ENCODE measurements around the gene RBM44.
"Not testable (repeated sequence)": the region's sequence is repeated elsewhere in the genome, so short reads cannot be mapped to it uniquely, and the experiment has no call there.

RBM44 gene

GRCh38 chr2:237760506-237761502, 37.8 kb upstream of the RBM44 start:
- H3K4me3 ChIP-seq (ENCODE audit: low read length): no peak overlapping the region
- no peak for TF ChIP-seq EZH2phosphoT487 (IDR thresholded peaks at IDR 0.05; ENCODE audit: low read length)
- no peak for TF ChIP-seq EZH2 (optimal IDR thresholded peaks at IDR 0.05; ENCODE audit: low read depth, low read length)
- TF ChIP-seq CTCF (IDR thresholded peaks at IDR 0.05; ENCODE audit: low read length): no peak
- no peaks in the 10 kb centered on the region for H3F3A ChIP-seq (ENCODE audit: insufficient read depth, low read length)
- H3K27ac ChIP-seq (ENCODE audit: low read length): no peak overlapping the region
- no peak overlapping the region for H2AFZ ChIP-seq (ENCODE audit: low read length)
- no peaks in the 10 kb centered on the region for H3K4me1 ChIP-seq (ENCODE audit: low read length)
- H4K20me1 ChIP-seq (ENCODE audit: insufficient read depth, low read length): no peaks in the 10 kb centered on the region
- H3K9me2 ChIP-seq (replicated peaks; ENCODE audit: insufficient read depth, low read length): no peaks in the 10 kb centered on the region
- H3K4me2 ChIP-seq (ENCODE audit: low read depth, low read length): no peak overlapping the region
- peaks cover 3% of the 10 kb centered on the region; the same call in 1 of the 2 replicates for H3K79me2 ChIP-seq (ENCODE audit: low read length)
- DNase-seq: no peak
- H3K36me3 ChIP-seq (replicated peaks; ENCODE audit: insufficient read depth, low read length): no peaks in the 10 kb centered on the region; the same call in 1 of the 2 replicates
- H3K9ac ChIP-seq (ENCODE audit: low read length): no peak overlapping the region
- H3K9me3 ChIP-seq (replicated peaks; ENCODE audit: insufficient read depth, low read length): no peaks in the 10 kb centered on the region
- no peaks in the 10 kb centered on the region for H3K27me3 ChIP-seq (replicated peaks; ENCODE audit: insufficient read depth, low read length)

- not testable (repeated sequence) for DNase-seq
These were observed 36.0 kb upstream of the RBM44 start for GRCh38 chr2:237762291-237763182.

GRCh38 chr2:237763812-237764211, 34.8 kb upstream of the RBM44 start:
- no peaks in the 10 kb centered on the region for H3K27me3 ChIP-seq (replicated peaks; ENCODE audit: insufficient read depth, low read length)
- H3F3A ChIP-seq (ENCODE audit: insufficient read depth, low read length): no peaks in the 10 kb centered on the region
- no peak overlapping the region for H2AFZ ChIP-seq (ENCODE audit: low read length)
- no peaks in the 10 kb centered on the region; the same call in 1 of the 2 replicates for H3K36me3 ChIP-seq (replicated peaks; ENCODE audit: insufficient read depth, low read length)
- no peak overlapping the region for H3K4me3 ChIP-seq (ENCODE audit: low read length)
- no peak overlapping the region for H3K27ac ChIP-seq (ENCODE audit: low read length)
- H3K4me2 ChIP-seq (ENCODE audit: low read depth, low read length): no peak overlapping the region
- no peaks in the 10 kb centered on the region; the same call in 1 of the 2 replicates for H3K79me2 ChIP-seq (ENCODE audit: low read length)
- no peaks in the 10 kb centered on the region for H3K9me3 ChIP-seq (replicated peaks; ENCODE audit: insufficient read depth, low read length)
- no peaks in the 10 kb centered on the region for H3K4me1 ChIP-seq (ENCODE audit: low read length)
- DNase-seq: no peak
- TF ChIP-seq EZH2 (optimal IDR thresholded peaks at IDR 0.05; ENCODE audit: low read depth, low read length): no peak
- no peaks in the 10 kb centered on the region for H3K9me2 ChIP-seq (replicated peaks; ENCODE audit: insufficient read depth, low read length)
- H4K20me1 ChIP-seq (ENCODE audit: insufficient read depth, low read length): no peaks in the 10 kb centered on the region
- H3K9ac ChIP-seq (ENCODE audit: low read length): no peak overlapping the region

More at GRCh38 chr2:237762291-237763182, 36.0 kb upstream of the RBM44 start:
- not testable (repeated sequence) for H3K4me1 ChIP-seq (ENCODE audit: low read length); H3K4me3 ChIP-seq (ENCODE audit: low read length); H3K9ac ChIP-seq (ENCODE audit: low read length); H3K4me2 ChIP-seq (ENCODE audit: low read depth, low read length); H3K27ac ChIP-seq (ENCODE audit: low read length); H4K20me1 ChIP-seq (ENCODE audit: insufficient read depth, low read length); H3K36me3 ChIP-seq (replicated peaks; ENCODE audit: insufficient read depth, low read length); H3K9me3 ChIP-seq (replicated peaks; ENCODE audit: insufficient read depth, low read length); H3F3A ChIP-seq (ENCODE audit: insufficient read depth, low read length); H3K79me2 ChIP-seq (ENCODE audit: low read length); H3K9me2 ChIP-seq (replicated peaks; ENCODE audit: insufficient read depth, low read length); H2AFZ ChIP-seq (ENCODE audit: low read length); H3K27me3 ChIP-seq (replicated peaks; ENCODE audit: insufficient read depth, low read length)

GRCh38 chr2:237765122-237765521, 33.5 kb upstream of the RBM44 start:
- H3K27ac ChIP-seq (ENCODE audit: low read length); H3K36me3 ChIP-seq (replicated peaks; ENCODE audit: insufficient read depth, low read length); H4K20me1 ChIP-seq (ENCODE audit: insufficient read depth, low read length); H2AFZ ChIP-seq (ENCODE audit: low read length); DNase-seq; H3K4me1 ChIP-seq (ENCODE audit: low read length); H3K27me3 ChIP-seq (replicated peaks; ENCODE audit: insufficient read depth, low read length); H3K4me2 ChIP-seq (ENCODE audit: low read depth, low read length); H3K4me3 ChIP-seq (ENCODE audit: low read length); H3K9ac ChIP-seq (ENCODE audit: low read length); H3F3A ChIP-seq (ENCODE audit: insufficient read depth, low read length); H3K79me2 ChIP-seq (ENCODE audit: low read length); H3K9me3 ChIP-seq (replicated peaks; ENCODE audit: insufficient read depth, low read length); H3K9me2 ChIP-seq (replicated peaks; ENCODE audit: insufficient read depth, low read length): not testable (repeated sequence)

Measured in MM.1S (cell line).